Sigmoid colon (tissue), 4 donors: ENCODE data around the gene CHD5.

Experiments
- CTCF ChIP-seq, 4 experiments: fragments of 450-650 bp in 3 of 4; fragments of 200-600 bp in 1 of 4; IDR thresholded peaks; one replicate each; pipeline ENCODE4 v1.5.1; 2016 to 2019; ENCODE audit warnings: antibody characterized with exemption in 4 of 4, mild to moderate bottlenecking in 3 of 4, moderate library complexity in 2 of 4
- POLR2A ChIP-seq, 2 donors: fragments of 450-650 bp; IDR thresholded peaks; one replicate each; pipeline ENCODE4 v1.6.1; 2016; ENCODE audit warnings: antibody characterized with exemption in 2 of 2, mild to moderate bottlenecking in 2 of 2, moderate library complexity in 2 of 2
- POLR2AphosphoS5 ChIP-seq, 4 donors: sonication (generic); formaldehyde crosslinking; IDR thresholded peaks; one replicate each; pipeline ENCODE4 v1.6.1; 2017; ENCODE audit warnings: antibody characterized with exemption in 4 of 4

- TF ChIP-seq CTCF (IDR thresholded peaks at IDR 0.05) (no peak), POLR2A (IDR thresholded peaks at IDR 0.05) (no peak), POLR2AphosphoS5 (IDR thresholded peaks at IDR 0.05) (no peak)
These were observed 123.6 kb downstream of the CHD5 start for GRCh38 chr1:6056572-6056948.
